ENCODE results near the gene C5orf58. TPM values are rescaled to one million over a fixed set of nuclear protein-coding genes. Genes with fewer than 3 reads are reported as not detected.

Gene C5orf58
- total RNA-seq, 1 donor: not detected

DNA sequence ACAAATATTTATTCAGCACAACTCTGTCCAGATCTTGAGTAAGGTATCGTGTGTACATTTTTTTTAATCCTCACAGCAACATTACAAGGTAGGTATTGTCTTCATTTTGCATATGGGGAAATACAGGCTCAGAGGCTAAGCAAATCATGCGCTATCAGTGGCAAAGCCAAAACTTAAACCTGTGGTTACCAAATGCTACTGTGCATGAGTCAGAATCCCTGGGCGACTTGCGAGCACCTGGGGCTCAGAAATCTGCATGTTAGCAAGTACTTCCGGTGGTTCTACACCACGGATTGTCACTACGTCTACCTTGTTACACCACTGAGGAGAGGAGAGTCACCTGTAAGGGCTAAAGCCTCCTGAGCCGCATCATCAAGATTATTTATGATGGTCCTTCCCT is 21.3 kb downstream of the C5orf58 start:
- H3K27me3 ChIP-seq (ENCODE audit: insufficient read depth, low read length): peaks cover 32% of the 10 kb centered on the region
- TF ChIP-seq, protein P1, sequence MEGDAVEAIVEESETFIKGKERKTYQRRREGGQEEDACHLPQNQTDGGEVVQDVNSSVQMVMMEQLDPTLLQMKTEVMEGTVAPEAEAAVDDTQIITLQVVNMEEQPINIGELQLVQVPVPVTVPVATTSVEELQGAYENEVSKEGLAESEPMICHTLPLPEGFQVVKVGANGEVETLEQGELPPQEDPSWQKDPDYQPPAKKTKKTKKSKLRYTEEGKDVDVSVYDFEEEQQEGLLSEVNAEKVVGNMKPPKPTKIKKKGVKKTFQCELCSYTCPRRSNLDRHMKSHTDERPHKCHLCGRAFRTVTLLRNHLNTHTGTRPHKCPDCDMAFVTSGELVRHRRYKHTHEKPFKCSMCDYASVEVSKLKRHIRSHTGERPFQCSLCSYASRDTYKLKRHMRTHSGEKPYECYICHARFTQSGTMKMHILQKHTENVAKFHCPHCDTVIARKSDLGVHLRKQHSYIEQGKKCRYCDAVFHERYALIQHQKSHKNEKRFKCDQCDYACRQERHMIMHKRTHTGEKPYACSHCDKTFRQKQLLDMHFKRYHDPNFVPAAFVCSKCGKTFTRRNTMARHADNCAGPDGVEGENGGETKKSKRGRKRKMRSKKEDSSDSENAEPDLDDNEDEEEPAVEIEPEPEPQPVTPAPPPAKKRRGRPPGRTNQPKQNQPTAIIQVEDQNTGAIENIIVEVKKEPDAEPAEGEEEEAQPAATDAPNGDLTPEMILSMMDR (IDR thresholded peaks at IDR 0.05; ENCODE audit: extremely low read depth, low read depth, low read length): no peak
- no peak for DNase-seq (ENCODE audit: insufficient read length, low spot score, missing footprints)

GRCh38 chr5:170256571-170256970 is 23.8 kb downstream of the C5orf58 start:
- H3K27ac ChIP-seq (ENCODE audit: low read depth, low read length): no peak overlapping the region
- H2AFZ ChIP-seq (ENCODE audit: low read length): no peak overlapping the region
- no peaks in the 10 kb centered on the region for H3K9me3 ChIP-seq (ENCODE audit: low read depth, low read length)
- no peak overlapping the region for H3K4me3 ChIP-seq (ENCODE audit: insufficient read depth, low read length)
- H4K20me1 ChIP-seq (ENCODE audit: insufficient read depth, low read length): no peaks in the 10 kb centered on the region
- no peak overlapping the region for H3K4me2 ChIP-seq (ENCODE audit: insufficient read depth, low read length)
- H3K4me1 ChIP-seq (ENCODE audit: insufficient read depth, low read length): no peaks in the 10 kb centered on the region
- H3K27me3 ChIP-seq (ENCODE audit: insufficient read depth, low read length): peaks cover 27% of the 10 kb centered on the region
- H3K36me3 ChIP-seq (ENCODE audit: insufficient read depth, low read length): no peaks in the 10 kb centered on the region
- no peaks in the 10 kb centered on the region for H3K79me2 ChIP-seq (ENCODE audit: insufficient read depth, low read length)
- DNase-seq (ENCODE audit: insufficient read length, low spot score, missing footprints): no peak
- TF ChIP-seq, protein P1 (IDR thresholded peaks at IDR 0.05; ENCODE audit: extremely low read depth, low read depth, low read length): no peak

More for the DNA sequence above, 21.3 kb downstream of the C5orf58 start:
- Histone ChIP-seq H3K36me3 (ENCODE audit: insufficient read depth, low read length) (no peaks in the 10 kb centered on the region), H3K27ac (ENCODE audit: low read depth, low read length) (no peak overlapping the region), H3K4me1 (ENCODE audit: insufficient read depth, low read length) (no peaks in the 10 kb centered on the region), H3K79me2 (ENCODE audit: insufficient read depth, low read length) (no peaks in the 10 kb centered on the region), H3K9me3 (ENCODE audit: low read depth, low read length) (no peaks in the 10 kb centered on the region), H2AFZ (ENCODE audit: low read length) (no peak overlapping the region), H3K4me2 (ENCODE audit: insufficient read depth, low read length) (no peak overlapping the region), H4K20me1 (ENCODE audit: insufficient read depth, low read length) (no peaks in the 10 kb centered on the region), H3K4me3 (ENCODE audit: insufficient read depth, low read length) (no peak overlapping the region)

GRCh38 chr5:170257370-170257769 is 24.6 kb downstream of the C5orf58 start:
- no peak for DNase-seq (ENCODE audit: insufficient read length, low spot score, missing footprints)
- Histone ChIP-seq H3K4me2 (ENCODE audit: insufficient read depth, low read length) (no peak overlapping the region), H3K4me1 (ENCODE audit: insufficient read depth, low read length) (no peaks in the 10 kb centered on the region), H3K4me3 (ENCODE audit: insufficient read depth, low read length) (no peak overlapping the region), H4K20me1 (ENCODE audit: insufficient read depth, low read length) (no peaks in the 10 kb centered on the region), H3K36me3 (ENCODE audit: insufficient read depth, low read length) (no peaks in the 10 kb centered on the region), H2AFZ (ENCODE audit: low read length) (no peak overlapping the region), H3K9me3 (ENCODE audit: low read depth, low read length) (no peaks in the 10 kb centered on the region), H3K79me2 (ENCODE audit: insufficient read depth, low read length) (no peaks in the 10 kb centered on the region), H3K27ac (ENCODE audit: low read depth, low read length) (no peak overlapping the region), H3K27me3 (ENCODE audit: insufficient read depth, low read length) (peaks cover 22% of the 10 kb centered on the region)
- TF ChIP-seq, protein P1 (IDR thresholded peaks at IDR 0.05; ENCODE audit: extremely low read depth, low read depth, low read length): no peak

GRCh38 chr5:170261528-170262043 is 28.8 kb downstream of the C5orf58 start:
- no peak overlapping the region for H3K4me2 ChIP-seq (ENCODE audit: insufficient read depth, low read length)
- H3K27me3 ChIP-seq (ENCODE audit: insufficient read depth, low read length): peaks cover 17% of the 10 kb centered on the region
- H3K27ac ChIP-seq (ENCODE audit: low read depth, low read length): no peak overlapping the region
- no peaks in the 10 kb centered on the region for H3K36me3 ChIP-seq (ENCODE audit: insufficient read depth, low read length)
- TF ChIP-seq, protein P1 (IDR thresholded peaks at IDR 0.05; ENCODE audit: extremely low read depth, low read depth, low read length): no peak
- H3K4me3 ChIP-seq (ENCODE audit: insufficient read depth, low read length): no peak overlapping the region
- H3K4me1 ChIP-seq (ENCODE audit: insufficient read depth, low read length): no peaks in the 10 kb centered on the region
- H3K9me3 ChIP-seq (ENCODE audit: low read depth, low read length): no peaks in the 10 kb centered on the region
- no peak overlapping the region for H2AFZ ChIP-seq (ENCODE audit: low read length)
- no peaks in the 10 kb centered on the region for H3K79me2 ChIP-seq (ENCODE audit: insufficient read depth, low read length)
- no peak for DNase-seq (ENCODE audit: insufficient read length, low spot score, missing footprints)
- H4K20me1 ChIP-seq (ENCODE audit: insufficient read depth, low read length): no peaks in the 10 kb centered on the region
